ENCODE results near the gene RAMAC.

RAMAC gene

DNA sequence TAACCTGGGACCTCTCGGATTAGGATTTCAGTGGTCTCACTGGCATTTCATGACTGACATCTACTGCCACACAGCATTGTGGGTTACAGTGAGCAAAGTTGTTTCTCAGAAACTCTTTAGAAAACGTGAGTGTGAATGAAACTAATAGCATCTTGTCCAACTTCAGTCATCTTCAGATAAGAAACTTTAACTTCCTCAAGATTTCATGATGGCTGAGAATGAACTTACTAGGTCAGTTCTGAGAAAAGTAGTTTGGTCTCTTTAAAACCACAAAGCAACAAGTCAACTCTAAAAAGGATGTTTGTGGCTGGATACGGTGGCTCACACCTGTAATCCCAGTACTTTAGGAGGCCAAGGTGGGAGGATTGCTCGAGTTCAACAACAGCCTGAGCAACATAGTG, 19.3 kb upstream of the RAMAC start:
- H3K36me3 ChIP-seq (ENCODE audit: control insufficient read depth in 5 of 5, insufficient read depth in 5 of 5, low read length in 5 of 5): no peaks in the 10 kb centered on the region
- H3K27me3 ChIP-seq (ENCODE audit: control insufficient read depth in 5 of 5, insufficient read depth in 4 of 5, low read length in 5 of 5): no peaks in the 10 kb centered on the region
- H3K4me3 ChIP-seq (ENCODE audit: low read depth in 1 of 5, low read length in 5 of 5): no peak overlapping the region
- no peaks in the 10 kb centered on the region for H3K9me3 ChIP-seq (ENCODE audit: control insufficient read depth in 5 of 5, low read length in 5 of 5)
- no peak overlapping the region for H3K9ac ChIP-seq (ENCODE audit: low read length in 5 of 5)
- H3K27ac ChIP-seq (ENCODE audit: low read depth, low read length): no peak overlapping the region
- no peaks in the 10 kb centered on the region for H3K4me1 ChIP-seq (ENCODE audit: control insufficient read depth in 5 of 5, insufficient read depth in 5 of 5, low read length in 5 of 5)

DNA sequence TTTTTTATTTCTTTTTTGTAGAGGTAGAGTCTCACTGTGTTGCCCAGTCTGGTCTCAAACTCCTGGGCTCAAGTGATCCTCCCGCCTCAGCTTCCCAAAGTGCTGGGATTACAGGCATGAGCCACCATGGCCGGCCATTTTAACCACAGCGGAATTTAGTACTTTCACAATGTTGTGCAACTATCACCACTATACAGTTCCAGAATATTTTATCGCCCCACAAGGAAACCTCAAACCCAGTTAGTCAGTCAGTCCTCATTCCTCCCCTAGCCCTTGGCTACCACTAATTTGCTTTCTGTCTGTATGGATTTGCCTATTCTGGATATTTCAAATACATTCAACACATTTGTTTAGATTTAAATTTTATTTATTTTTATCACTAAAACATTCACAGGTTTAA, 17.9 kb upstream of the RAMAC start:
- H3K36me3 ChIP-seq (ENCODE audit: control insufficient read depth in 5 of 5, insufficient read depth in 5 of 5, low read length in 5 of 5): no peaks in the 10 kb centered on the region
- H3K27ac ChIP-seq (ENCODE audit: low read depth, low read length): no peak overlapping the region
- H3K4me3 ChIP-seq (ENCODE audit: low read depth in 1 of 5, low read length in 5 of 5): no peak overlapping the region
- H3K9me3 ChIP-seq (ENCODE audit: control insufficient read depth in 5 of 5, low read length in 5 of 5): no peaks in the 10 kb centered on the region
- no peak overlapping the region for H3K9ac ChIP-seq (ENCODE audit: low read length in 5 of 5)
- H3K4me1 ChIP-seq (ENCODE audit: control insufficient read depth in 5 of 5, insufficient read depth in 5 of 5, low read length in 5 of 5): no peaks in the 10 kb centered on the region
- no peaks in the 10 kb centered on the region for H3K27me3 ChIP-seq (ENCODE audit: control insufficient read depth in 5 of 5, insufficient read depth in 4 of 5, low read length in 5 of 5)

DNA sequence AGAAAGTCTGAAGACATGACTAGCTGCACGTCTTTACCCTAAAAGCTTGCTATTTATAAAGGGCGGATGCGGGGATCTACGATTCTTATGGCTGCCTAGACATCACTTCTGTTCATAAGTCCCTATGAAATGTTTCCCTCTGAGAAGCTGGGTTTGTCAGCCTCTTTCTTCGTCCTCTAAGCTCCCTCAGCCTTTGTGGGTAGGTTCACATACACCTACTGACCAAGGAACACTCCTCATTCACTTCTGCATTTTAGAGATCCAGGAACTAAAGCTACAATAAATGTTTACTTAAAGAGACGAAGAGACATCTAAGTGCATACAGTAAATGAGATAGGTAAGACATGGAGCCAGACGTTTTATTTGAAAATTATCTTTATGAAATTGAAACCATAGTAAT, 16.7 kb upstream of the RAMAC start:
- Histone ChIP-seq H3K27me3 (ENCODE audit: control insufficient read depth in 5 of 5, insufficient read depth in 4 of 5, low read length in 5 of 5) (no peaks in the 10 kb centered on the region), H3K9me3 (ENCODE audit: control insufficient read depth in 5 of 5, low read length in 5 of 5) (no peaks in the 10 kb centered on the region)

DNA sequence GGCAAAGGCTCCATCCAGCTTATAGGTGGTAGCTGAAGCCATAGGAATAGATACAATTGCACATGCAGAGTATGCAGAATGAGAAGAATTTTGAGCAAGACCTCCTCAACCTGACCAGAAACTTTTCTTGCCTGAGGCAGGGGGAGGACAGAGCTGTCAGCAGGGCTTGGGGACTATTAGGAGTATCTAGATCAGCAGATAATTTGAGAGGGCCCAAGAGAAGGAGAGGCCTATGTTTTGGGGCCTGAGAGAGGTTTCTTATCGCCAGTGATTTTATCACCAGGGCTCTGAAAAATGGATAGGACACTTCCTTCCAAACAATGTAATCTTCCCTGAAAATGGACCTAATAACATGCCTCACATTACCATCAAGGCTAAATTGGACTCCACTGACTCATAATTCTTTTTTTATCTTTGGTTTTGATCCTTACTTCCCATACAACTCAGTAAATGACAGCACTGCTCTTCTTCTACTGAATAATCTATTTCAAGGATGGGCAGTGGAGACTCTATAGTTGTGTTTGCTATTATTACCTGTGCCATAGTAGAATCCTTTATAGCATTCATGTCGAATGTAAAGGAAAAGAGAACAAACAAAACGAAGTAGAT, 15.8 kb upstream of the RAMAC start:
- H3K27me3 ChIP-seq (ENCODE audit: control insufficient read depth in 5 of 5, insufficient read depth in 4 of 5, low read length in 5 of 5): no peaks in the 10 kb centered on the region
- no peaks in the 10 kb centered on the region for H3K9me3 ChIP-seq (ENCODE audit: control insufficient read depth in 5 of 5, low read length in 5 of 5)
- H3K36me3 ChIP-seq (ENCODE audit: control insufficient read depth in 5 of 5, insufficient read depth in 5 of 5, low read length in 5 of 5): no peaks in the 10 kb centered on the region
- H3K27ac ChIP-seq (ENCODE audit: low read depth, low read length): no peak overlapping the region
- H3K4me3 ChIP-seq (ENCODE audit: low read depth in 1 of 5, low read length in 5 of 5): no peak overlapping the region
- H3K9ac ChIP-seq (ENCODE audit: low read length in 5 of 5): no peak overlapping the region
- no peaks in the 10 kb centered on the region for H3K4me1 ChIP-seq (ENCODE audit: control insufficient read depth in 5 of 5, insufficient read depth in 5 of 5, low read length in 5 of 5)

More for the DNA sequence above, 16.7 kb upstream of the RAMAC start:
- H3K4me3 ChIP-seq (ENCODE audit: low read depth in 1 of 5, low read length in 5 of 5): no peak overlapping the region
- H3K27ac ChIP-seq (ENCODE audit: low read depth, low read length): no peak overlapping the region
- no peaks in the 10 kb centered on the region for H3K36me3 ChIP-seq (ENCODE audit: control insufficient read depth in 5 of 5, insufficient read depth in 5 of 5, low read length in 5 of 5)
- H3K4me1 ChIP-seq (ENCODE audit: control insufficient read depth in 5 of 5, insufficient read depth in 5 of 5, low read length in 5 of 5): no peaks in the 10 kb centered on the region
- H3K9ac ChIP-seq (ENCODE audit: low read length in 5 of 5): no peak overlapping the region

GRCh38 chr15:82970696-82971095, 15.3 kb upstream of the RAMAC start:
- no peak overlapping the region for H3K27ac ChIP-seq (ENCODE audit: low read depth, low read length)

DNA sequence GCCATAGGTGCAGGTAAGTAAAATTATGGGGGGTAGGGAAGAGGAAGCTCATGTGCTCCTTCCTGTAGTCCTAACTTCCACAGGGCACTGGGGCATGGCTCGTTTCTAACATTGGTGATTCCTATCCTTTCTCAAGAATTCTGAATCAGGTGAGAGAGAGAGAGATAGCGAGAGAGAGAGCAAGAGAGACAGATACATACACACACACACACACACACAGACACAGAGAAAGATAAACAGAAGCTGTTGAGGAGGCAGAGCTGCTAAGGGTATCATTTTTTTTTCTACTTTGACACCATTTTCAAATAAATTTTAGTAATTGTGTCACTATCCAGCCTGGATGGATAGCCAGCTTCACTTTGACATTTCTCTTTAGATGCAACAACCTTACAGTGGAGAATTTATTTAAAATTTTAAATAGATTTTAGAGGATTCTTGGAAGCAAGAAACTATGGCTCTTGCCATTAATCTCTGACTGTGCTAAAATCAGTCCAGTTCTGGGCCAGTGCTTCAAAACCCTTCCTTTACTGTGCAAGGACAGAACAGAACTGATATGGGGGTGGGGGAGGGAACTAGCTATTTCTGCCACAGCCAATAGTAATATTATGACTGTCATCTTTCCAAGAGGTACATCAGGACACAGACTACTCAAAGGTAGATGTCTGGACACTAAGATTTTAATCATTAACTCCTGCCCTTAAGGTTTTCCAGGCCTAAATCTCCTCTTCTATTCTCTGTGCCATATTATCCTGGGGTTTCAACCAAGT, 14.6 kb upstream of the RAMAC start:
- Histone ChIP-seq H3K36me3 (ENCODE audit: control insufficient read depth in 5 of 5, insufficient read depth in 5 of 5, low read length in 5 of 5) (no peaks in the 10 kb centered on the region), H3K4me1 (ENCODE audit: control insufficient read depth in 5 of 5, insufficient read depth in 5 of 5, low read length in 5 of 5) (no peaks in the 10 kb centered on the region), H3K4me3 (ENCODE audit: low read depth in 1 of 5, low read length in 5 of 5) (no peak overlapping the region), H3K9ac (ENCODE audit: low read length in 5 of 5) (no peak overlapping the region), H3K9me3 (ENCODE audit: control insufficient read depth in 5 of 5, low read length in 5 of 5) (no peaks in the 10 kb centered on the region), H3K27ac (ENCODE audit: low read depth, low read length) (no peak overlapping the region), H3K27me3 (ENCODE audit: control insufficient read depth in 5 of 5, insufficient read depth in 4 of 5, low read length in 5 of 5) (no peaks in the 10 kb centered on the region)

More at GRCh38 chr15:82970696-82971095, 15.3 kb upstream of the RAMAC start:
- Histone ChIP-seq H3K9me3 (ENCODE audit: control insufficient read depth in 5 of 5, low read length in 5 of 5) (no peaks in the 10 kb centered on the region), H3K4me1 (ENCODE audit: control insufficient read depth in 5 of 5, insufficient read depth in 5 of 5, low read length in 5 of 5) (no peaks in the 10 kb centered on the region), H3K36me3 (ENCODE audit: control insufficient read depth in 5 of 5, insufficient read depth in 5 of 5, low read length in 5 of 5) (no peaks in the 10 kb centered on the region), H3K4me3 (ENCODE audit: low read depth in 1 of 5, low read length in 5 of 5) (no peak overlapping the region), H3K9ac (ENCODE audit: low read length in 5 of 5) (no peak overlapping the region), H3K27me3 (ENCODE audit: control insufficient read depth in 5 of 5, insufficient read depth in 4 of 5, low read length in 5 of 5) (no peaks in the 10 kb centered on the region)

GRCh38 chr15:82972990-82973389, 13.0 kb upstream of the RAMAC start:
- H3K27ac ChIP-seq (ENCODE audit: low read depth, low read length): no peak overlapping the region
- no peak overlapping the region for H3K4me3 ChIP-seq (ENCODE audit: low read depth in 1 of 5, low read length in 5 of 5)
- H3K27me3 ChIP-seq (ENCODE audit: control insufficient read depth in 5 of 5, insufficient read depth in 4 of 5, low read length in 5 of 5): no peaks in the 10 kb centered on the region
- H3K9ac ChIP-seq (ENCODE audit: low read length in 5 of 5): no peak overlapping the region
- H3K36me3 ChIP-seq (ENCODE audit: control insufficient read depth in 5 of 5, insufficient read depth in 5 of 5, low read length in 5 of 5): no peaks in the 10 kb centered on the region
- H3K4me1 ChIP-seq (ENCODE audit: control insufficient read depth in 5 of 5, insufficient read depth in 5 of 5, low read length in 5 of 5): no peaks in the 10 kb centered on the region
- no peaks in the 10 kb centered on the region for H3K9me3 ChIP-seq (ENCODE audit: control insufficient read depth in 5 of 5, low read length in 5 of 5)

GRCh38 chr15:82977076-82977475, 8.9 kb upstream of the RAMAC start:
- no peak overlapping the region for H3K27ac ChIP-seq (ENCODE audit: low read depth, low read length)
- no peaks in the 10 kb centered on the region for H3K9me3 ChIP-seq (ENCODE audit: control insufficient read depth in 5 of 5, low read length in 5 of 5)
- no peak overlapping the region for H3K9ac ChIP-seq (ENCODE audit: low read length in 5 of 5)
- no peaks in the 10 kb centered on the region for H3K27me3 ChIP-seq (ENCODE audit: control insufficient read depth in 5 of 5, insufficient read depth in 4 of 5, low read length in 5 of 5)
- no peaks in the 10 kb centered on the region for H3K36me3 ChIP-seq (ENCODE audit: control insufficient read depth in 5 of 5, insufficient read depth in 5 of 5, low read length in 5 of 5)
- no peak overlapping the region for H3K4me3 ChIP-seq (ENCODE audit: low read depth in 1 of 5, low read length in 5 of 5)
- H3K4me1 ChIP-seq (ENCODE audit: control insufficient read depth in 5 of 5, insufficient read depth in 5 of 5, low read length in 5 of 5): no peaks in the 10 kb centered on the region

GRCh38 chr15:82978438-82978837, 7.6 kb upstream of the RAMAC start:
- Histone ChIP-seq H3K4me1 (ENCODE audit: control insufficient read depth in 5 of 5, insufficient read depth in 5 of 5, low read length in 5 of 5) (no peaks in the 10 kb centered on the region), H3K4me3 (ENCODE audit: low read depth in 1 of 5, low read length in 5 of 5) (no peak overlapping the region), H3K36me3 (ENCODE audit: control insufficient read depth in 5 of 5, insufficient read depth in 5 of 5, low read length in 5 of 5) (no peaks in the 10 kb centered on the region), H3K27me3 (ENCODE audit: control insufficient read depth in 5 of 5, insufficient read depth in 4 of 5, low read length in 5 of 5) (no peaks in the 10 kb centered on the region), H3K9ac (ENCODE audit: low read length in 5 of 5) (no peak overlapping the region), H3K27ac (ENCODE audit: low read depth, low read length) (no peak overlapping the region), H3K9me3 (ENCODE audit: control insufficient read depth in 5 of 5, low read length in 5 of 5) (no peaks in the 10 kb centered on the region)

DNA sequence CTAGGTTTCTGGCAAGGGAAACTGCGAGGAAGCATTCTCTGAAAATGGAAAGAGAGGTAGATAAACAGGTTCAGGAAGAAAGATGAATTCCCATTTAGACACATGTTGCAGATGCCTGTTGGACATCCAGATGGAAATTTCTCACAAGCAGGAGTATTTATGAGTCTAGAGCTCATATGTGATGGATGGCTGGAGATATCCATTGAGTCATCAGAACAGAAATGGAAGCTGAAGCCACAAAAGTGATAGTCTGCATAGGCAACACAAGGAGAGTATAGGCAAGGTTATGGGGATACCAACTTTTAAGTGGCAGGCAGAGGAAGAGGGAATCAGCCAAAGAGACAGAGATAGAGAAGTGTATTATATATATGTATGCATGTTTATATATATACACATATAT, 6.3 kb upstream of the RAMAC start:
- Histone ChIP-seq H3K36me3 (ENCODE audit: control insufficient read depth in 5 of 5, insufficient read depth in 5 of 5, low read length in 5 of 5) (no peaks in the 10 kb centered on the region), H3K27ac (ENCODE audit: low read depth, low read length) (no peak overlapping the region), H3K9me3 (ENCODE audit: control insufficient read depth in 5 of 5, low read length in 5 of 5) (no peaks in the 10 kb centered on the region), H3K4me1 (ENCODE audit: control insufficient read depth in 5 of 5, insufficient read depth in 5 of 5, low read length in 5 of 5) (no peaks in the 10 kb centered on the region), H3K27me3 (ENCODE audit: control insufficient read depth in 5 of 5, insufficient read depth in 4 of 5, low read length in 5 of 5) (no peaks in the 10 kb centered on the region), H3K9ac (ENCODE audit: low read length in 5 of 5) (no peak overlapping the region), H3K4me3 (ENCODE audit: low read depth in 1 of 5, low read length in 5 of 5) (no peak overlapping the region)
